ENCODE results near the gene SLC10A7.

The SLC10A7 gene

GRCh38 chr4:146477054-146477453 lies 44.7 kb downstream of the SLC10A7 start:
- Histone ChIP-seq H3K4me2 (ENCODE audit: low read depth, low read length) (no peak overlapping the region), H3K9ac (ENCODE audit: low read length) (no peak overlapping the region), H3F3A (ENCODE audit: insufficient read depth, low read length) (no peaks in the 10 kb centered on the region), H3K36me3 (replicated peaks; ENCODE audit: insufficient read depth, low read length) (no peaks in the 10 kb centered on the region), H2AFZ (ENCODE audit: low read length) (no peak overlapping the region), H3K27me3 (replicated peaks; ENCODE audit: insufficient read depth, low read length) (no peaks in the 10 kb centered on the region), H4K20me1 (ENCODE audit: insufficient read depth, low read length) (no peaks in the 10 kb centered on the region), H3K27ac (ENCODE audit: low read length) (no peak overlapping the region), H3K79me2 (ENCODE audit: low read length) (no peaks in the 10 kb centered on the region), H3K9me2 (replicated peaks; ENCODE audit: insufficient read depth, low read length) (no peaks in the 10 kb centered on the region), H3K4me3 (ENCODE audit: low read length) (no peak overlapping the region), H3K4me1 (ENCODE audit: low read length) (no peaks in the 10 kb centered on the region), H3K9me3 (replicated peaks; ENCODE audit: insufficient read depth, low read length) (no peaks in the 10 kb centered on the region)
- no peak for TF ChIP-seq EZH2phosphoT487 (IDR thresholded peaks at IDR 0.05; ENCODE audit: low read length)
- no peak for TF ChIP-seq CTCF (IDR thresholded peaks at IDR 0.05; ENCODE audit: low read length)
- TF ChIP-seq EZH2 (optimal IDR thresholded peaks at IDR 0.05; ENCODE audit: low read depth, low read length): no peak
- no peak for DNase-seq

GRCh38 chr4:146472404-146472803 lies 49.3 kb downstream of the SLC10A7 start:
- no peak overlapping the region for H3K27ac ChIP-seq (ENCODE audit: low read length)
- no peaks in the 10 kb centered on the region for H3K9me3 ChIP-seq (replicated peaks; ENCODE audit: insufficient read depth, low read length)
- H3K9me2 ChIP-seq (replicated peaks; ENCODE audit: insufficient read depth, low read length): no peaks in the 10 kb centered on the region
- no peak overlapping the region for H3K4me3 ChIP-seq (ENCODE audit: low read length)
- no peaks in the 10 kb centered on the region for H3K4me1 ChIP-seq (ENCODE audit: low read length)
- H2AFZ ChIP-seq (ENCODE audit: low read length): no peak overlapping the region
- H4K20me1 ChIP-seq (ENCODE audit: insufficient read depth, low read length): no peaks in the 10 kb centered on the region
- H3K27me3 ChIP-seq (replicated peaks; ENCODE audit: insufficient read depth, low read length): no peaks in the 10 kb centered on the region
- TF ChIP-seq CTCF (IDR thresholded peaks at IDR 0.05; ENCODE audit: low read length): no peak
- TF ChIP-seq EZH2 (optimal IDR thresholded peaks at IDR 0.05; ENCODE audit: low read depth, low read length): no peak
- TF ChIP-seq EZH2phosphoT487 (IDR thresholded peaks at IDR 0.05; ENCODE audit: low read length): no peak
- H3K79me2 ChIP-seq (ENCODE audit: low read length): no peaks in the 10 kb centered on the region
- no peak for DNase-seq
- no peak overlapping the region for H3K9ac ChIP-seq (ENCODE audit: low read length)
- H3K36me3 ChIP-seq (replicated peaks; ENCODE audit: insufficient read depth, low read length): no peaks in the 10 kb centered on the region
- H3F3A ChIP-seq (ENCODE audit: insufficient read depth, low read length): no peaks in the 10 kb centered on the region
- H3K4me2 ChIP-seq (ENCODE audit: low read depth, low read length): no peak overlapping the region

GRCh38 chr4:146470604-146471003 lies 51.1 kb downstream of the SLC10A7 start:
- Histone ChIP-seq H3K4me1 (ENCODE audit: low read length) (no peaks in the 10 kb centered on the region), H3K9ac (ENCODE audit: low read length) (no peak overlapping the region), H3K9me2 (replicated peaks; ENCODE audit: insufficient read depth, low read length) (no peaks in the 10 kb centered on the region), H3K79me2 (ENCODE audit: low read length) (no peaks in the 10 kb centered on the region), H3K9me3 (replicated peaks; ENCODE audit: insufficient read depth, low read length) (no peaks in the 10 kb centered on the region), H3K4me3 (ENCODE audit: low read length) (no peak overlapping the region), H4K20me1 (ENCODE audit: insufficient read depth, low read length) (no peaks in the 10 kb centered on the region), H3K4me2 (ENCODE audit: low read depth, low read length) (no peak overlapping the region), H2AFZ (ENCODE audit: low read length) (no peak overlapping the region), H3K27me3 (replicated peaks; ENCODE audit: insufficient read depth, low read length) (no peaks in the 10 kb centered on the region), H3F3A (ENCODE audit: insufficient read depth, low read length) (no peaks in the 10 kb centered on the region), H3K27ac (ENCODE audit: low read length) (no peak overlapping the region), H3K36me3 (replicated peaks; ENCODE audit: insufficient read depth, low read length) (no peaks in the 10 kb centered on the region)
- no peak for DNase-seq
- TF ChIP-seq EZH2phosphoT487 (IDR thresholded peaks at IDR 0.05; ENCODE audit: low read length): no peak
- TF ChIP-seq EZH2 (optimal IDR thresholded peaks at IDR 0.05; ENCODE audit: low read depth, low read length): no peak
- no peak for TF ChIP-seq CTCF (IDR thresholded peaks at IDR 0.05; ENCODE audit: low read length)
